Suprapubic skin (tissue), 4 donors: ENCODE data around the gene OCLN.

Source experiments
- CTCF ChIP-seq, 2 donors: fragments of 200-600 bp in 1 of 2; fragments of 450-650 bp in 1 of 2; sonication (generic) in 1 of 2; IDR thresholded peaks; one replicate each; pipeline ENCODE4 v1.5.1; 2016 to 2019; ENCODE audit warnings: antibody characterized with exemption in 2 of 2, mild to moderate bottlenecking in 1 of 2, moderate library complexity in 1 of 2
- EP300 ChIP-seq: sonication (generic); formaldehyde crosslinking; IDR thresholded peaks from one replicate; pipeline ENCODE4 v1.6.1; 2017; ENCODE audit warnings: antibody characterized with exemption
- POLR2AphosphoS5 ChIP-seq, 3 donors: sonication (generic); formaldehyde crosslinking; IDR thresholded peaks; one replicate each; pipeline ENCODE4 v1.6.1; 2017; ENCODE audit warnings: antibody characterized with exemption in 3 of 3

GRCh38 chr5:69530561-69531405 is 38.2 kb downstream of the OCLN start:
- TF ChIP-seq CTCF (IDR thresholded peaks at IDR 0.05) (no peak), POLR2AphosphoS5 (IDR thresholded peaks at IDR 0.05) (no peak), EP300 (no peak)
